ENCODE results near the gene ADGRL1. TPM values are rescaled to one million over a fixed set of nuclear protein-coding genes. Genes with fewer than 3 reads are reported as not detected.

ADGRL1 gene
- total and polyA plus RNA-seq, 2 of the 8 experiments (the other 6 are each of a cell fraction or from before 2014, with no cell fraction given) = 95.6 to 112 TPM

- no peak for TF ChIP-seq RFX5 (IDR thresholded peaks at IDR 0.05; ENCODE audit: borderline replicate concordance, low read depth, low read length)
- no peak for TF ChIP-seq GABPA (IDR thresholded peaks at IDR 0.05; ENCODE audit: borderline replicate concordance, insufficient read depth, low read length)
- 0 out of 4 replicates have a peak, but pooled peaks of 1 of the 2 experiments have one; percentile 32 for TF ChIP-seq HDAC2 (IDR thresholded peaks at IDR 0.05; ENCODE audit: borderline replicate concordance in 1 of 2, low read depth in 2 of 2, low read length in 2 of 2)
- TF ChIP-seq PHF8 (conservative IDR thresholded peaks at IDR 0.05; ENCODE audit: low read depth, low read length) = peak; percentile 89
- no peak for TF ChIP-seq TCF12 (IDR thresholded peaks at IDR 0.05; ENCODE audit: low read depth, low read length)
- no peak for TF ChIP-seq RAD21 (IDR thresholded peaks at IDR 0.05 in 1 of 2, conservative IDR thresholded peaks at IDR 0.05 in 1 of 2; ENCODE audit: low read depth in 2 of 2, low read length in 2 of 2)
Observed at GRCh38 chr19:14135985-14136508, 69.9 kb downstream of the ADGRL1 start (continued).
